ENCODE results near the gene NFYC.
A peak's percentile ranks its signal among the peaks of the same experiment; 100 is the strongest.

The NFYC gene

DNA sequence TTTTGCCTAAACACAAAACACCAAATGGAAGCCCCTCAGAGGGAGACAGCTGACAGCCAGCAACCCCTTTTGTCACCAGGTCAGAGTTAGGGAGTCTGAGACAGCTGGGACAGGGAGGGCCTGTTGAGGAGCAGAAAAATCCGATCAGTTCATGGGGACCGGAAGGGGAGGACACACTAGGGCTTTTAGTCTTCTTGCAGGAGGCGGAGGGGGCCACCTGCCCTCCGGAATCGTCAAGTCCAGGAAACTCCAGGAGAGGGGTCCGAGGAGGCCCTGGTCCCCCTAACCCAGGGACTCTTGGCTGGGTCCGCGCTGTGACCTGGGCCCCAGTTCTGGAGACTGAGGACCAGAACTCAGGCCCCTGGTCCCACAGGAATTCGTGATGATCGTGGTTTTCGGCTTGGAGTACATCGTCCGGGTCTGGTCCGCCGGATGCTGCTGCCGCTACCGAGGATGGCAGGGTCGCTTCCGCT is 126.3 kb downstream of the NFYC start:
- H3K4me3 ChIP-seq (ENCODE audit: low read depth in 1 of 5, low read length in 5 of 5): peak overlapping the region in 2 of 5 donors; percentile 59 to 66
- no peak overlapping the region for H3K27ac ChIP-seq (ENCODE audit: low read depth, low read length)
- H3K4me1 ChIP-seq (ENCODE audit: control insufficient read depth in 5 of 5, insufficient read depth in 5 of 5, low read length in 5 of 5): peaks cover 0 to 11% (median 9%) of the 10 kb centered on the region in 5 donors
- H3K9ac ChIP-seq (ENCODE audit: low read length in 5 of 5): no peak overlapping the region
- H3K36me3 ChIP-seq (ENCODE audit: control insufficient read depth in 5 of 5, insufficient read depth in 5 of 5, low read length in 5 of 5): no peaks in the 10 kb centered on the region
- H3K27me3 ChIP-seq (ENCODE audit: control insufficient read depth in 5 of 5, insufficient read depth in 4 of 5, low read length in 5 of 5): peaks cover 0 to 17% (median 11%) of the 10 kb centered on the region in 5 donors
- no peaks in the 10 kb centered on the region for H3K9me3 ChIP-seq (ENCODE audit: control insufficient read depth in 5 of 5, low read length in 5 of 5)

DNA sequence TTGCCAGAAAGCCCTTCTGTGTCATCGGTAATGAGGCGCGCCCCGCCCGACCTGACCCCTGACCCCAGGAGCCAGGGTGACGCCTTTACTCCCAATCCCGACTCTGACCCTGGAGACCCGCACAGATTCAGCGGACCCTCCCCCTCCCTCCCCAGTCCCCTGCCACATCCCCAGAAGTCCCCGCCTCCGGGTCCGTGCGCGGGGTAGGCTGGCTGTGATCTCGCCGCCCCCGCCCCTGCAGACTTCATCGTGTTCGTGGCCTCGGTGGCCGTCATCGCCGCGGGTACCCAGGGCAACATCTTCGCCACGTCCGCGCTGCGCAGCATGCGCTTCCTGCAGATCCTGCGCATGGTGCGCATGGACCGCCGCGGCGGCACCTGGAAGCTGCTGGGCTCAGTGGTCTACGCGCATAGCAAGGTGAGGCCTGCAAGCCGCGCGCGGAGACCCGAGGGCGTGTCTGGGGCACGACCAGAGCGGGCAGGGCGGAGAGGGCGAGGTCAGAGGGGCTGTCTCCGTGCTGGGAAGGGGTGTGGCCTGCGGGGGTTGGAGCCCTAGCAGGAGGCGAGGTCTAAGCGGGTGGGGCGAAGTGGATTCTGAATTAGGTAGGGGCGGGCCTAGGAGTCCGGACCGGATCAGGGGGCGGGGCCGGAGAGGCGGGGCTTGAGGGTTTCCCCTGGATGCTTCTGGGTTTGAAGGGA is 126.9 kb downstream of the NFYC start:
- Histone ChIP-seq H3K27me3 (ENCODE audit: control insufficient read depth in 5 of 5, insufficient read depth in 4 of 5, low read length in 5 of 5) (peaks cover 0 to 17% (median 11%) of the 10 kb centered on the region in 5 donors), H3K4me3 (ENCODE audit: low read depth in 1 of 5, low read length in 5 of 5) (peak overlapping the region in 4 of 5 donors; percentile 11 to 66 (median 60))

DNA sequence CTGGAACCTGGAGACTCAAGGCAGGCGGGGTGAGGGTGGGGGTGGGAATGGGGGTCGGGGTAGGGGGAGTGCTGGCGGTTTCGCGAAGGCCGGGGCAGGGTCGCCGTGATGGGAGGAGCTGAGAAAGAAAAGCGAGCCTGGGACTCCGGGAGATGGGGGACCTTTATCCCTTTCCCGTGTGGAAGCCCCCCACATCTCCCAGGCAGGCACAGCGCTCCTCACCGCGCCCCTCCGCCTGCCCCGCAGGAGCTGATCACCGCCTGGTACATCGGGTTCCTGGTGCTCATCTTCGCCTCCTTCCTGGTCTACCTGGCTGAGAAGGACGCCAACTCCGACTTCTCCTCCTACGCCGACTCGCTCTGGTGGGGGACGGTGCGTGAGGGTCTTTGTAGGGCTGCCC is 127.6 kb downstream of the NFYC start:
- H3K4me1 ChIP-seq (ENCODE audit: control insufficient read depth in 5 of 5, insufficient read depth in 5 of 5, low read length in 5 of 5): peaks cover 0 to 11% (median 9%) of the 10 kb centered on the region in 5 donors
- H3K4me3 ChIP-seq (ENCODE audit: low read depth in 1 of 5, low read length in 5 of 5): no peak overlapping the region

More for the DNA sequence above, 126.9 kb downstream of the NFYC start:
- Histone ChIP-seq H3K9ac (ENCODE audit: low read length in 5 of 5) (no peak overlapping the region), H3K27ac (ENCODE audit: low read depth, low read length) (no peak overlapping the region), H3K9me3 (ENCODE audit: control insufficient read depth in 5 of 5, low read length in 5 of 5) (no peaks in the 10 kb centered on the region), H3K4me1 (ENCODE audit: control insufficient read depth in 5 of 5, insufficient read depth in 5 of 5, low read length in 5 of 5) (peaks cover 0 to 11% (median 9%) of the 10 kb centered on the region in 5 donors), H3K36me3 (ENCODE audit: control insufficient read depth in 5 of 5, insufficient read depth in 5 of 5, low read length in 5 of 5) (no peaks in the 10 kb centered on the region)

DNA sequence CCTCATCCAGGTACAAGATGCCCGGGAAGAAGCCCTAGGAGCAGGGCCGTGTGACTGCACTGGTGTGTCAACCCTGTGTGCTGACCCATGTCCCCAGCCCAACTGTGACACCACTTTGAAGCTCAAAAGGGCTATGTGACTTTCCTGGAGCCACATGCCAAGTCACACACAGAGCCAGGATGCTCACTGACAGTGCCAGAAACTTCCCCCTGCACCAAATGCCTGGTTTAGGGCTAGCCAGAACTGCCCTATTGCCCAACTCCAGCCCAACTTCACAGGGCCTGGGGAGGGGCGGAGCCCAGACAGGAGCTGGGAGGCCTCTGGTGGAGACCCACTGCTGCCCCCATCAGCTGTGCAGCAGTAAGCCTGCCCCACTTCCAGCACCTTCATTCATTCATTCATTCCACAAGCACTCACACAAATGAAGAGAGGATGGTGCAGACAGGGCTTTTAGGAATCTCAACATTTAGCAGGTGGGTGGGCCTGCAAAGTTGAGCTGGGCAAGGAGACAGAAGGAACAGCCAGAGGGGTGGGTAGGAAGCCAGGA is 128.8 kb downstream of the NFYC start:
- H3K27ac ChIP-seq (ENCODE audit: low read depth, low read length): no peak overlapping the region
- H3K36me3 ChIP-seq (ENCODE audit: control insufficient read depth in 5 of 5, insufficient read depth in 5 of 5, low read length in 5 of 5): no peaks in the 10 kb centered on the region
- no peak overlapping the region for H3K9ac ChIP-seq (ENCODE audit: low read length in 5 of 5)
- H3K4me1 ChIP-seq (ENCODE audit: control insufficient read depth in 5 of 5, insufficient read depth in 5 of 5, low read length in 5 of 5): peaks cover 0 to 11% (median 9%) of the 10 kb centered on the region in 5 donors
- peaks cover 0 to 17% (median 11%) of the 10 kb centered on the region in 5 donors for H3K27me3 ChIP-seq (ENCODE audit: control insufficient read depth in 5 of 5, insufficient read depth in 4 of 5, low read length in 5 of 5)
- H3K4me3 ChIP-seq (ENCODE audit: low read depth in 1 of 5, low read length in 5 of 5): no peak overlapping the region
- no peaks in the 10 kb centered on the region for H3K9me3 ChIP-seq (ENCODE audit: control insufficient read depth in 5 of 5, low read length in 5 of 5)

More for the DNA sequence above, 127.6 kb downstream of the NFYC start:
- H3K27ac ChIP-seq (ENCODE audit: low read depth, low read length): no peak overlapping the region
- peaks cover 0 to 17% (median 11%) of the 10 kb centered on the region in 5 donors for H3K27me3 ChIP-seq (ENCODE audit: control insufficient read depth in 5 of 5, insufficient read depth in 4 of 5, low read length in 5 of 5)
- no peaks in the 10 kb centered on the region for H3K36me3 ChIP-seq (ENCODE audit: control insufficient read depth in 5 of 5, insufficient read depth in 5 of 5, low read length in 5 of 5)
- H3K9me3 ChIP-seq (ENCODE audit: control insufficient read depth in 5 of 5, low read length in 5 of 5): no peaks in the 10 kb centered on the region
- no peak overlapping the region for H3K9ac ChIP-seq (ENCODE audit: low read length in 5 of 5)

Measured in subcutaneous abdominal adipose tissue (tissue), 5 donors.